OCI-LY3 (cell line): Measurements from ENCODE around the gene OTOS.

Source experiments
- H2AFZ ChIP-seq: fragments of 200-600, 300-600 bp; shearing (Covaris generic); 2 replicates; pipeline ENCODE4 v1.6.0; 2014; ENCODE audit warnings: antibody characterized with exemption, low read depth, low read length
- H3K27ac ChIP-seq: fragments of 200-600, 300-600 bp; sonication (generic); 2 replicates; pipeline ENCODE4 v1.5.1; 2014; ENCODE audit warnings: mild to moderate bottlenecking, low read length, moderate library complexity, mixed read lengths
- H3K27me3 ChIP-seq: fragments of 200-600, 300-600 bp; sonication (generic); 2 replicates; pipeline ENCODE4 v1.6.1; 2014; ENCODE audit warnings: low read depth, low read length, mixed read lengths
- H3K36me3 ChIP-seq: fragments of 200-600, 300-600 bp; sonication (generic); replicated peaks from 2 replicates; pipeline ENCODE3; 2014; ENCODE audit warnings: low read depth, low read length, mixed read lengths
- H3K4me1 ChIP-seq: fragments of 300-600, 200-600 bp; sonication (generic); 2 replicates; pipeline ENCODE4 v1.6.1; 2014; ENCODE audit warnings: low read length, mixed read lengths
- H3K4me2 ChIP-seq: fragments of 200-600, 300-600 bp; sonication (generic); 2 replicates; pipeline ENCODE4 v1.6.1; 2014; ENCODE audit warnings: low read length, mixed read lengths
- H3K4me3 ChIP-seq: fragments of 300-600, 200-600 bp; sonication (generic); 2 replicates; pipeline ENCODE4 v1.5.1; 2014; ENCODE audit warnings: antibody characterized with exemption, mild to moderate bottlenecking, low read length, moderate library complexity
- H3K79me2 ChIP-seq: fragments of 300-600, 200-600 bp; shearing (Covaris generic); 2 replicates; pipeline ENCODE4 v1.6.1; 2014; ENCODE audit warnings: mild to moderate bottlenecking, low read length, mixed read lengths
- H3K9ac ChIP-seq: fragments of 300-600, 200-600 bp; shearing (Covaris generic); 2 replicates; pipeline ENCODE4 v1.6.0; 2014; ENCODE audit warnings: mild to moderate bottlenecking, low read length, moderate library complexity
- H3K9me3 ChIP-seq: fragments of 200-600, 300-600 bp; shearing (Covaris generic); 2 replicates; pipeline ENCODE4 v1.6.1; 2014; ENCODE audit warnings: low read length, mixed read lengths; ENCODE audit not compliant: insufficient read depth
- H4K20me1 ChIP-seq: fragments of 200-600, 300-600 bp; sonication (generic); 2 replicates; pipeline ENCODE4 v1.6.1; 2016; ENCODE audit warnings: low read length, mixed read lengths; ENCODE audit not compliant: insufficient read depth
- EZH2phosphoT487 ChIP-seq: fragments of 200-600 bp; shearing (Covaris generic); IDR thresholded peaks from 2 replicates; pipeline ENCODE4 v1.6.1; 2018; ENCODE audit warnings: antibody characterized with exemption, mixed run types, low read depth
- TF ChIP-seq, protein P1 (sequence below): fragments of 200-600, 300-600 bp; sonication (generic); IDR thresholded peaks from 2 replicates; pipeline ENCODE4 v1.5.1; 2014; ENCODE audit warnings: antibody characterized with exemption, low read length, low read depth

Gene OTOS

DNA sequence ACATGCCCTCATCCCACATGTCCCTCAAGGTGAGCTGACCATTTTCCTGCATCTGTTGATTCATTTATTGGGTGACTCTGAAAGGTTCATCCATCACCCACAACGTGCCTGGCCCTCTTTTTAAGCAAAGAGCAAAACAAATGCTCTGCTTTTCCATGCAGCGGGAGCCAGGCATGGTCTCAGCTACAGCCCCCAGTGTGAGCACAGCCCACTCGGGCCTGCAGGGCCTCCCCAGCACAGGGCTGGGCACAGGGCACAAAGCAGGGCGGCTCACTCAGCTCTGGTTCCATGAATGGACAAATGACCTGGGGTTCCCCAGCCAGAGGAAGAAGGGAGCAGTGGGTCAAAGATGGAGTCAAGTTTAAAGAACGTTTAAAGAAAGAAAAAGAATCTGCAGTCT is 24.1 kb upstream of the OTOS start:
- Histone ChIP-seq H3K4me3 (no peak overlapping the region), H4K20me1 (no peaks in the 10 kb centered on the region), H3K27ac (no peak overlapping the region), H3K36me3 (no peaks in the 10 kb centered on the region), H2AFZ (no peak overlapping the region), H3K4me1 (no peaks in the 10 kb centered on the region), H3K27me3 (no peaks in the 10 kb centered on the region), H3K79me2 (no peaks in the 10 kb centered on the region), H3K9ac (no peak overlapping the region), H3K9me3 (no peaks in the 10 kb centered on the region), H3K4me2 (no peak overlapping the region)
- no peak for TF ChIP-seq EZH2phosphoT487
- TF ChIP-seq, protein P1, sequence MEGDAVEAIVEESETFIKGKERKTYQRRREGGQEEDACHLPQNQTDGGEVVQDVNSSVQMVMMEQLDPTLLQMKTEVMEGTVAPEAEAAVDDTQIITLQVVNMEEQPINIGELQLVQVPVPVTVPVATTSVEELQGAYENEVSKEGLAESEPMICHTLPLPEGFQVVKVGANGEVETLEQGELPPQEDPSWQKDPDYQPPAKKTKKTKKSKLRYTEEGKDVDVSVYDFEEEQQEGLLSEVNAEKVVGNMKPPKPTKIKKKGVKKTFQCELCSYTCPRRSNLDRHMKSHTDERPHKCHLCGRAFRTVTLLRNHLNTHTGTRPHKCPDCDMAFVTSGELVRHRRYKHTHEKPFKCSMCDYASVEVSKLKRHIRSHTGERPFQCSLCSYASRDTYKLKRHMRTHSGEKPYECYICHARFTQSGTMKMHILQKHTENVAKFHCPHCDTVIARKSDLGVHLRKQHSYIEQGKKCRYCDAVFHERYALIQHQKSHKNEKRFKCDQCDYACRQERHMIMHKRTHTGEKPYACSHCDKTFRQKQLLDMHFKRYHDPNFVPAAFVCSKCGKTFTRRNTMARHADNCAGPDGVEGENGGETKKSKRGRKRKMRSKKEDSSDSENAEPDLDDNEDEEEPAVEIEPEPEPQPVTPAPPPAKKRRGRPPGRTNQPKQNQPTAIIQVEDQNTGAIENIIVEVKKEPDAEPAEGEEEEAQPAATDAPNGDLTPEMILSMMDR, result no peak

DNA sequence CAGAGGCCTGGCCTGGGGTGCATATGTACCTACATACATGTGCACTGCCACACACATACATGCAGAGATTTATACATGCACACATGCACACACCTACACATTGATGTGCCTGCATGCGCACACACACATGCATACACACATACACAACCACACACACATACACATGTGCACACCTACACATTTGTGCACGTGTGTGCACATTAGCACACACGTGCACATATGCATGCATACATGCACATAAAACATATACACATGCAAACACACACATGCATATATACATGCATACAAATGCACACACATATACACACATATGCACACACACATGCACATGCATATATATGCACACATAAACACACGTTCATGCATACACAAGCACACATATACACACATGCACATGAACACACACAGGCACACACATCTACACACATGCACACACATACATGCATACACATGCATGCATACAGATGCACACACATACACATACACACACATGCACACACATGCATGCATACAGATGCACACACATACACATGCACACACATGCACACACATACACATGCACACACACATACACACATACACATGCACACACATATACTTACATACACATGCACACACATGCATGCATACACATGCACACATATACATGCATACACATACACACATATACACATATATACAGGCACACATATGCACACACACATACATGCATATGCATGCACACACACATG is 23.6 kb upstream of the OTOS start:
- TF ChIP-seq, protein P1, result no peak
- TF ChIP-seq EZH2phosphoT487, result no peak
- Histone ChIP-seq H3K27me3 (no peaks in the 10 kb centered on the region), H2AFZ (no peak overlapping the region), H3K36me3 (no peaks in the 10 kb centered on the region), H3K9ac (no peak overlapping the region), H3K79me2 (no peaks in the 10 kb centered on the region), H3K4me2 (no peak overlapping the region), H3K9me3 (no peaks in the 10 kb centered on the region), H4K20me1 (no peaks in the 10 kb centered on the region), H3K4me1 (no peaks in the 10 kb centered on the region), H3K27ac (no peak overlapping the region), H3K4me3 (no peak overlapping the region)

DNA sequence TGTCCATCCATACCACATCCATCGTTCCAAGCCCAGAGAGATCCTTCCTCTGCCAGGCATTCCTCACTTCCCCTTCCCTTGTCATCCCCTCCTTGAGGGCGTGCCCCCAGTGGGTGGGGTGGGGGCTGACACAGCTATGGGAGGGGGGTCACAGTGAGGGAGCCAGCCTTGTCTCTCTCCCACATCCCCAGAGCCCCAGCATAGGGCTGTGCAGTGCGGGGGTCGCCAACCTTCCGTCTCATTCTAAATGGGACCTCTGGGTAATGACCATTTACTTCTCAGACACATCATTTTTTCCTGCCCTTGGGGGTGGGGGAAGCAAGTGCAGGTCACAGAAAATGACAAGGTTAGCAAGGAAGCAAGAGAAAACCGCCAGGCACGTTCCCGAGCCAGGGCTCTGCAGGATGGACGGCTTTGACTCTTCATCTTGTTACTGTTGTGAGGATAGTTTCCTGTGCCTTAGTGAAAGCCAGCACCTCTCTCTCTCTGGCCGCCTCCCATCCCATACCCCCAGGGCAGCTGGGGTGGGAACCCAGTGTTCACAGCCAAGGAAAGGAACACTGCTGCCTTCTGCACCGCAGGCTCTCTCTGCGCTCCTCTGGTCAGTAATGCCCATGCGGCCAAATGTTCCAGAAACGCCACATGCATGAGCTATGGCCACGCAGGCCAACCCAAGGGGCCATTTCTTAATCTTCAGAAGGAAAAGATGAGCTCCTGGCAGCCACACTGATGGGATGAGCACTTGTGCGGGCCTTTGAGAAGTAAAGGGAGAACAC is 22.7 kb upstream of the OTOS start:
- H3K4me3 ChIP-seq, result no peak overlapping the region
- no peaks in the 10 kb centered on the region for H3K9me3 ChIP-seq
- H3K36me3 ChIP-seq, result no peaks in the 10 kb centered on the region
- no peak overlapping the region for H3K27ac ChIP-seq
- H3K9ac ChIP-seq, result no peak overlapping the region
- TF ChIP-seq, protein P1, result no peak
- no peak for TF ChIP-seq EZH2phosphoT487
- no peaks in the 10 kb centered on the region for H4K20me1 ChIP-seq
- H3K27me3 ChIP-seq, result no peaks in the 10 kb centered on the region
- no peaks in the 10 kb centered on the region for H3K4me1 ChIP-seq
- H3K4me2 ChIP-seq, result no peak overlapping the region
- no peak overlapping the region for H2AFZ ChIP-seq
- no peaks in the 10 kb centered on the region for H3K79me2 ChIP-seq

DNA sequence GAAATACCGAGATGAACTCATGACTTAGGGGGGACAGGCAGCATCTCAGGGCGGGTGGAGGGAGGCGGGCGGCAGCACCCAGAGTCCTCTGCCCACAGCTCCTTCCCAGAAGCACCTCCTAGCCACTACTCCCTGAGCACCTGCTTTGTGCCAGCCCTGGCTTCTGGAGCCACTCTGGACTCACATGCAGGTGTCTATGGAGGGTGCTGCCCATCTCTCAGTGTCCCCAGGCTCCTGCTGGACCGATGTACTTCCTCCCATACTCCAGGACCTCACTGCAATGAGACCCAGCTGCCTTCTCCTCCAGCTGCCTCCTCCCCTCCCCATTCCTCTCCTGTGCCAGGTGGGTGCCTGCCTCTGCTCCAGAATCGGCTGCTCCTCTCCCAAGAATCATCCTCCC is 22.1 kb upstream of the OTOS start:
- H3K27me3 ChIP-seq, result no peaks in the 10 kb centered on the region
- TF ChIP-seq EZH2phosphoT487, result no peak
- TF ChIP-seq, protein P1, result no peak
- H4K20me1 ChIP-seq, result no peaks in the 10 kb centered on the region
- H3K4me1 ChIP-seq, result no peaks in the 10 kb centered on the region
- H3K79me2 ChIP-seq, result no peaks in the 10 kb centered on the region
- H3K36me3 ChIP-seq, result no peaks in the 10 kb centered on the region
- no peak overlapping the region for H3K9ac ChIP-seq
- no peak overlapping the region for H3K4me2 ChIP-seq
- no peak overlapping the region for H3K4me3 ChIP-seq
- H3K9me3 ChIP-seq, result no peaks in the 10 kb centered on the region
- no peak overlapping the region for H2AFZ ChIP-seq
- no peak overlapping the region for H3K27ac ChIP-seq
